Vagina (tissue), 2 donors: Measurements from ENCODE around the gene FCAMR. TPM values are rescaled to one million over a fixed set of nuclear protein-coding genes. Genes with fewer than 3 reads are reported as not detected.

Experiments used
- DNase-seq, 2 donors: peaks; one replicate each; pipeline ENCODE4 v3.0.0-alpha.2; 2017; ENCODE audit errors: extremely low spot score in 2 of 2
- H3K27ac ChIP-seq: fragments of 200-600 bp; sonication (generic); one replicate; pipeline ENCODE4 v1.5.1; 2019
- H3K27me3 ChIP-seq: fragments of 200-600 bp; sonication (generic); one replicate; pipeline ENCODE4 v1.5.1; 2019
- H3K36me3 ChIP-seq, 2 donors: fragments of 200-600 bp; sonication (generic); one replicate each; pipeline ENCODE4 v1.5.1; 2017 to 2019
- H3K4me1 ChIP-seq: fragments of 200-600 bp; sonication (generic); one replicate; pipeline ENCODE4 v1.5.1; 2019
- H3K4me3 ChIP-seq, 2 donors: fragments of 200-600 bp; sonication (generic); 1 replicate in 1 of 2; 2 replicates in 1 of 2; pipeline ENCODE4 v1.5.1; 2016 to 2019
- H3K9me3 ChIP-seq: fragments of 200-600 bp; sonication (generic); one replicate; pipeline ENCODE4 v1.5.1; 2019
- CTCF ChIP-seq, 3 experiments: fragments of 450-650 bp in 2 of 3; fragments of 200-600 bp in 1 of 3; sonication (generic) in 1 of 3; IDR thresholded peaks; one replicate each; pipeline ENCODE4 v1.5.1; 2017 to 2019; ENCODE audit warnings: antibody characterized with exemption in 3 of 3, mild to moderate bottlenecking in 2 of 3, moderate library complexity in 2 of 3
- POLR2A ChIP-seq, 2 donors: fragments of 450-650 bp; IDR thresholded peaks; one replicate each; pipeline ENCODE4 v1.6.1; 2017; ENCODE audit warnings: antibody characterized with exemption in 2 of 2, mild to moderate bottlenecking in 2 of 2, moderate library complexity in 2 of 2
- POLR2AphosphoS5 ChIP-seq, 2 donors: sonication (generic); formaldehyde crosslinking; IDR thresholded peaks; one replicate each; pipeline ENCODE4 v1.9.0; 2017; ENCODE audit warnings: antibody characterized with exemption in 2 of 2, mild to moderate bottlenecking in 2 of 2, low read depth in 1 of 2; ENCODE audit not compliant: insufficient read depth in 1 of 2
- intact Hi-C: fragments of 100-400 bp; cut with DNase I; formaldehyde crosslinking; loops from one replicate; pipeline ENCODE4 v1.15.1; 2023
- total RNA-seq: library from RNA; depleted of rRNA; stranded (reverse); fragments of >200 nt; gene quantifications from one replicate; pipeline ENCODE4 v1.2.3, GENCODE V29; 2016

Gene FCAMR
- total RNA-seq, 1 donor from 2014 or later, result not detected

- intact Hi-C loops, result no loop called here
- H3K9me3 ChIP-seq, result no peaks in the 10 kb centered on the region
- H3K36me3 ChIP-seq, result no peaks in the 10 kb centered on the region
- H3K4me3 ChIP-seq, result no peak overlapping the region
- H3K27ac ChIP-seq, result no peak overlapping the region
- no peak for DNase-seq
- no peaks in the 10 kb centered on the region for H3K4me1 ChIP-seq
- H3K27me3 ChIP-seq, result no peaks in the 10 kb centered on the region
- TF ChIP-seq POLR2AphosphoS5 (IDR thresholded peaks at IDR 0.05; ENCODE audit: insufficient read depth in 1 of 2, low read depth in 1 of 2), result no peak
- no peak for TF ChIP-seq CTCF (IDR thresholded peaks at IDR 0.05)
- TF ChIP-seq POLR2A (IDR thresholded peaks at IDR 0.05), result no peak
Observed at GRCh38 chr1:207004931-207005830, 34.9 kb upstream of the FCAMR start.

GRCh38 chr1:207003210-207003609 lies 33.0 kb upstream of the FCAMR start:
- no peaks in the 10 kb centered on the region for H3K9me3 ChIP-seq
- no peaks in the 10 kb centered on the region for H3K27me3 ChIP-seq
- intact Hi-C loops, result no loop called here
- no peaks in the 10 kb centered on the region for H3K4me1 ChIP-seq
- no peak overlapping the region for H3K27ac ChIP-seq
- TF ChIP-seq CTCF (IDR thresholded peaks at IDR 0.05) (no peak), POLR2A (IDR thresholded peaks at IDR 0.05) (no peak), POLR2AphosphoS5 (IDR thresholded peaks at IDR 0.05; ENCODE audit: insufficient read depth in 1 of 2, low read depth in 1 of 2) (no peak)
- no peaks in the 10 kb centered on the region for H3K36me3 ChIP-seq
- DNase-seq, result peak in 1 of 2 donors; percentile 52
- no peak overlapping the region for H3K4me3 ChIP-seq

- Histone ChIP-seq H3K27ac (no peak overlapping the region), H3K36me3 (no peaks in the 10 kb centered on the region), H3K4me1 (no peaks in the 10 kb centered on the region), H3K27me3 (no peaks in the 10 kb centered on the region), H3K4me3 (no peak overlapping the region), H3K9me3 (no peaks in the 10 kb centered on the region)
- TF ChIP-seq POLR2AphosphoS5 (IDR thresholded peaks at IDR 0.05; ENCODE audit: insufficient read depth in 1 of 2, low read depth in 1 of 2) (no peak), CTCF (IDR thresholded peaks at IDR 0.05) (no peak), POLR2A (IDR thresholded peaks at IDR 0.05) (no peak)
- peak in 1 of 2 donors; percentile 82 for DNase-seq
- intact Hi-C loops, result no loop called here
Observed at GRCh38 chr1:207002724-207003146, 32.5 kb upstream of the FCAMR start.

GRCh38 chr1:207001492-207002245 lies 31.4 kb upstream of the FCAMR start:
- H3K27ac ChIP-seq, result no peak overlapping the region

More at GRCh38 chr1:207001492-207002245, 31.4 kb upstream of the FCAMR start:
- Histone ChIP-seq H3K4me1 (no peaks in the 10 kb centered on the region), H3K36me3 (no peaks in the 10 kb centered on the region), H3K4me3 (no peak overlapping the region), H3K9me3 (no peaks in the 10 kb centered on the region), H3K27me3 (no peaks in the 10 kb centered on the region)
- DNase-seq, result peak in 1 of 2 donors; percentile 40
- TF ChIP-seq POLR2AphosphoS5 (IDR thresholded peaks at IDR 0.05; ENCODE audit: insufficient read depth in 1 of 2, low read depth in 1 of 2) (no peak), POLR2A (IDR thresholded peaks at IDR 0.05) (no peak), CTCF (IDR thresholded peaks at IDR 0.05) (no peak)
- intact Hi-C loops, result no loop called here
